K562 (cell line): Measurements from ENCODE around the gene GBX1. TPM values are rescaled to one million over a fixed set of nuclear protein-coding genes. Genes with fewer than 3 reads are reported as not detected.
A peak's percentile ranks its signal among the peaks of the same experiment; 100 is the strongest.

Experiments
- BHLHE40 ChIP-seq: IDR thresholded peaks from 2 replicates; pipeline ENCODE4 v1.6.1; 2011; ENCODE audit warnings: low read length, improper control_type of control experiment
- BRD4 ChIP-seq: fragments of 200-600 bp; sonication (generic); IDR thresholded peaks from 2 replicates; pipeline ENCODE4 v1.6.1; 2017; ENCODE audit warnings: inconsistent platforms
- CBFA2T3 ChIP-seq: fragments of 450-650 bp; IDR thresholded peaks from 2 replicates; pipeline ENCODE4 v1.6.1; 2017
- CHD2 ChIP-seq: IDR thresholded peaks from 2 replicates; pipeline ENCODE4 v1.6.1; 2011; ENCODE audit warnings: low read depth, low read length
- CREB1 ChIP-seq, 2 experiments: sonication (generic) in 1 of 2; formaldehyde crosslinking in 1 of 2; IDR thresholded peaks; 2 replicates each; pipeline versions ENCODE4 v1.6.1 to v1.8.0; 2012 to 2022; ENCODE audit warnings: inconsistent platforms in 1 of 2, mild to moderate bottlenecking in 1 of 2, missing genetic modification reagents in 1 of 2, moderate library complexity in 1 of 2
- ETV5 ChIP-seq: sonication (generic); formaldehyde crosslinking; IDR thresholded peaks from 2 replicates; pipeline ENCODE4 v1.4.0; 2020; ENCODE audit warnings: low read depth, mild to moderate bottlenecking, missing genetic modification reagents
- KAT2B ChIP-seq: IDR thresholded peaks from one replicate; pipeline ENCODE4 v1.6.1; 2012; ENCODE audit warnings: low read depth, mild to moderate bottlenecking, control low read depth, inconsistent platforms, low read length, moderate library complexity
- MLLT1 ChIP-seq, 2 experiments: fragments of 450-650 bp; IDR thresholded peaks; 2 replicates each; pipeline ENCODE4 v1.6.1; 2016
- SIN3B ChIP-seq: fragments of 450-650 bp; IDR thresholded peaks from 2 replicates; pipeline ENCODE4 v1.6.1; 2017; ENCODE audit warnings: low read depth, mild to moderate bottlenecking, moderate library complexity
- STAT5A ChIP-seq: IDR thresholded peaks from 2 replicates; pipeline ENCODE4 v1.6.1; 2012; ENCODE audit warnings: low read length, inconsistent platforms, borderline replicate concordance
- TAF7 ChIP-seq: fragments of 450-650 bp; IDR thresholded peaks from 2 replicates; pipeline ENCODE4 v1.6.1; 2016; ENCODE audit warnings: missing genetic modification characterization, missing compliant biosample characterization
- UBTF ChIP-seq, 2 experiments: IDR thresholded peaks; 2 replicates each; pipeline ENCODE4 v1.6.1; 2012; ENCODE audit warnings: improper control_type of control experiment in 2 of 2, low read depth in 2 of 2, low read length in 2 of 2, borderline replicate concordance in 1 of 2
- ZBTB7A ChIP-seq: IDR thresholded peaks from 2 replicates; pipeline ENCODE4 v1.6.1; 2011; ENCODE audit warnings: low read depth, mild to moderate bottlenecking, low read length, moderate library complexity, borderline replicate concordance; ENCODE audit not compliant: control insufficient read depth
- ZNF3 ChIP-seq: fragments of 250-450 bp; sonication (Bioruptor Pico); IDR thresholded peaks from 2 replicates; pipeline ENCODE4 v1.5.0; 2021; ENCODE audit warnings: mild to moderate bottlenecking, moderate library complexity
- polyA plus RNA-seq, 8 experiments: library from polyadenylated mRNA; depleted of rRNA in 4 of 8; stranded (reverse) in 5 of 8; unstranded in 3 of 8; fragments of >200 nt; fragmentation: Nextera tagmentation in 2 of 8; fragmentation: Illumina TruSeq in 1 of 8; extraction: Ambion mirVana in 2 of 8; extraction: Trizol in 1 of 8; gene quantifications; 2 replicates each; pipeline versions ENCODE4 v1.2.1 to v1.2.3, GENCODE V29; 2011 to 2014; ENCODE audit warnings: inconsistent platforms in 1 of 8, missing spikeins in 1 of 8
- total RNA-seq, 7 experiments: library from RNA; depleted of rRNA in 6 of 7; stranded (reverse); fragments of >200 nt in 6 of 7; fragmentation: Illumina TruSeq in 2 of 7; extraction: Trizol in 2 of 7; gene quantifications; 2 replicates each; pipeline versions ENCODE4 v1.2.1 to v1.2.3, GENCODE V29; 2011 to 2021; ENCODE audit warnings: low replicate concordance in 1 of 7
- TF ChIP-seq, protein P1 (sequence below), 2 experiments: fragments of 450-650 bp; IDR thresholded peaks; 2 replicates each; pipeline ENCODE4 v1.6.1; 2018; ENCODE audit warnings: mild to moderate bottlenecking in 2 of 2, low read depth in 1 of 2; ENCODE audit not compliant: partially characterized antibody in 2 of 2

GBX1 gene
- total and polyA plus RNA-seq, 9 of the 15 experiments (the other 6 are each of a cell fraction or from before 2014, with no cell fraction given): not detected

DNA sequence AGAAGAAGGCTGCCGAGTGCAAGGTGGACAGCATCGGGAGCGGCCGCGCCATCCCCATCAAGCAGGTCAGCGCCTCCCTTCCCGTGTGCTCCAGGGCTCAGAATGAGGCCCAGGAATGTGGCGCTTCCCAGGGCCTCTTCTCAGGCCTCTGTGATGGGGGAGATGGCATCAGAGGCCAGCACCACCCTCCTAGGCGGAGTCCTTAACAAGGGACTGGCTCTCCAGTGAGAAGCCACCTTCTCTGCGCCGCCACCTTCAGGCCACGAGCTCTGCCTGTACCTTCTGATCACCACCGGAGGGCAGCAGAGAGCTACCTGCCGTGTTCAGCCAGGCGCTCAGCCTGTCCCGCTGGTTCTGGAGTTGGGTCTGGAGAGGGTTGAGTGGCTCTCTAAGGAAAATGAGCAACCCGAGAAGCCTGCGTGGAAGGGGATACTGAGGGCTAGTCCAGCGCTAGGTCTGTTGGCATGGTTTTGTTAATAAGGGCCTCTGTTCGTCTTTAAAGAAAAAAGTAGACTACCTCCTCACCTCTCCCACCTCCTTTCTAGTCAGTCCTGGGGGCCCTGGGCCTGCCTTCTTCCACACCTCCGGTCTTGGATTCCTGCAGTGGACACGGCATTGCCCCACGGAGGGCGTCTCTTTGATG, 43.6 kb downstream of the GBX1 start (continued):
- TF ChIP-seq UBTF (IDR thresholded peaks at IDR 0.05; ENCODE audit: borderline replicate concordance in 1 of 2, low read depth in 2 of 2, low read length in 2 of 2) (0 out of 4 replicates have a peak, but pooled peaks of 1 of the 2 experiments have one; percentile 52), ZBTB7A (no peak), SIN3B (no peak), ETV5 (CRISPR knock-in tag) (0 out of 2 replicates have a peak, but pooled peaks have one; percentile 29), CREB1 (IDR thresholded peaks at IDR 0.05) (0 out of 2 replicates have a peak, but pooled peaks have one; percentile 27), CREB1 (CRISPR knock-in tag; IDR thresholded peaks at IDR 0.05) (peak; percentile 29; the same call in 1 of the 2 replicates), MLLT1 (IDR thresholded peaks at IDR 0.05) (0 out of 4 replicates have a peak, but pooled peaks of 1 of the 2 experiments have one; percentile 71), KAT2B (peak; percentile 41), TAF7 (tag) (no peak), CBFA2T3 (no peak), BRD4 (no peak), STAT5A (no peak), ZNF3 (CRISPR knock-in tag) (no peak), BHLHE40 (peak; percentile 63; the same call in 1 of the 2 replicates), CHD2 (no peak)
- TF ChIP-seq, protein P1, sequence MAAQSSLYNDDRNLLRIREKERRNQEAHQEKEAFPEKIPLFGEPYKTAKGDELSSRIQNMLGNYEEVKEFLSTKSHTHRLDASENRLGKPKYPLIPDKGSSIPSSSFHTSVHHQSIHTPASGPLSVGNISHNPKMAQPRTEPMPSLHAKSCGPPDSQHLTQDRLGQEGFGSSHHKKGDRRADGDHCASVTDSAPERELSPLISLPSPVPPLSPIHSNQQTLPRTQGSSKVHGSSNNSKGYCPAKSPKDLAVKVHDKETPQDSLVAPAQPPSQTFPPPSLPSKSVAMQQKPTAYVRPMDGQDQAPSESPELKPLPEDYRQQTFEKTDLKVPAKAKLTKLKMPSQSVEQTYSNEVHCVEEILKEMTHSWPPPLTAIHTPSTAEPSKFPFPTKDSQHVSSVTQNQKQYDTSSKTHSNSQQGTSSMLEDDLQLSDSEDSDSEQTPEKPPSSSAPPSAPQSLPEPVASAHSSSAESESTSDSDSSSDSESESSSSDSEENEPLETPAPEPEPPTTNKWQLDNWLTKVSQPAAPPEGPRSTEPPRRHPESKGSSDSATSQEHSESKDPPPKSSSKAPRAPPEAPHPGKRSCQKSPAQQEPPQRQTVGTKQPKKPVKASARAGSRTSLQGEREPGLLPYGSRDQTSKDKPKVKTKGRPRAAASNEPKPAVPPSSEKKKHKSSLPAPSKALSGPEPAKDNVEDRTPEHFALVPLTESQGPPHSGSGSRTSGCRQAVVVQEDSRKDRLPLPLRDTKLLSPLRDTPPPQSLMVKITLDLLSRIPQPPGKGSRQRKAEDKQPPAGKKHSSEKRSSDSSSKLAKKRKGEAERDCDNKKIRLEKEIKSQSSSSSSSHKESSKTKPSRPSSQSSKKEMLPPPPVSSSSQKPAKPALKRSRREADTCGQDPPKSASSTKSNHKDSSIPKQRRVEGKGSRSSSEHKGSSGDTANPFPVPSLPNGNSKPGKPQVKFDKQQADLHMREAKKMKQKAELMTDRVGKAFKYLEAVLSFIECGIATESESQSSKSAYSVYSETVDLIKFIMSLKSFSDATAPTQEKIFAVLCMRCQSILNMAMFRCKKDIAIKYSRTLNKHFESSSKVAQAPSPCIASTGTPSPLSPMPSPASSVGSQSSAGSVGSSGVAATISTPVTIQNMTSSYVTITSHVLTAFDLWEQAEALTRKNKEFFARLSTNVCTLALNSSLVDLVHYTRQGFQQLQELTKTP (IDR thresholded peaks at IDR 0.05; ENCODE audit: low read depth in 1 of 2, partially characterized antibody in 2 of 2): peak in 1 of 2 experiments; percentile 33
- TF ChIP-seq, all 486 proteins: peak for 66
